Measurements from ENCODE around the gene SLC2A10.

SLC2A10 gene

GRCh38 chr20:46717818-46718541 is 8.5 kb downstream of the SLC2A10 start:
- H3K4me3 ChIP-seq (ENCODE audit: low read depth, low read length) = no peak overlapping the region
- no peak for DNase-seq (ENCODE audit: low read depth)
- TF ChIP-seq MAX (IDR thresholded peaks at IDR 0.05; ENCODE audit: low read depth, low read length) = no peak
- TF ChIP-seq MYC (IDR thresholded peaks at IDR 0.05; ENCODE audit: low read depth, low read length) = no peak
- no peak for TF ChIP-seq POLR2A (IDR thresholded peaks at IDR 0.05; ENCODE audit: extremely low read depth, insufficient read length)
- no peak for TF ChIP-seq CTCF (IDR thresholded peaks at IDR 0.05; ENCODE audit: low read depth, low read length)

- DNase-seq (ENCODE audit: low read depth) = no peak
- no peak overlapping the region for H3K4me3 ChIP-seq (ENCODE audit: low read depth, low read length)
- TF ChIP-seq POLR2A (IDR thresholded peaks at IDR 0.05; ENCODE audit: extremely low read depth, insufficient read length) = no peak
These were observed 10.6 kb downstream of the SLC2A10 start for GRCh38 chr20:46720019-46720418.

GRCh38 chr20:46720776-46721425 is 11.5 kb downstream of the SLC2A10 start:
- TF ChIP-seq CTCF (IDR thresholded peaks at IDR 0.05; ENCODE audit: low read depth, low read length) (no peak), MAX (IDR thresholded peaks at IDR 0.05; ENCODE audit: low read depth, low read length) (no peak), MYC (IDR thresholded peaks at IDR 0.05; ENCODE audit: low read depth, low read length) (no peak), POLR2A (IDR thresholded peaks at IDR 0.05; ENCODE audit: extremely low read depth, insufficient read length) (no peak)
- H3K4me3 ChIP-seq (ENCODE audit: low read depth, low read length) = no peak overlapping the region
- DNase-seq (ENCODE audit: low read depth) = peak; percentile 30

GRCh38 chr20:46721476-46721875 is 12.0 kb downstream of the SLC2A10 start:
- DNase-seq (ENCODE audit: low read depth) = no peak
- no peak overlapping the region for H3K4me3 ChIP-seq (ENCODE audit: low read depth, low read length)
- no peak for TF ChIP-seq MAX (IDR thresholded peaks at IDR 0.05; ENCODE audit: low read depth, low read length)
- TF ChIP-seq CTCF (IDR thresholded peaks at IDR 0.05; ENCODE audit: low read depth, low read length) = no peak
- TF ChIP-seq POLR2A (IDR thresholded peaks at IDR 0.05; ENCODE audit: extremely low read depth, insufficient read length) = no peak
- no peak for TF ChIP-seq MYC (IDR thresholded peaks at IDR 0.05; ENCODE audit: low read depth, low read length)

GRCh38 chr20:46722450-46722849 is 13.0 kb downstream of the SLC2A10 start:
- DNase-seq (ENCODE audit: low read depth) = no peak
- TF ChIP-seq MYC (IDR thresholded peaks at IDR 0.05; ENCODE audit: low read depth, low read length) (no peak), CTCF (IDR thresholded peaks at IDR 0.05; ENCODE audit: low read depth, low read length) (no peak), POLR2A (IDR thresholded peaks at IDR 0.05; ENCODE audit: extremely low read depth, insufficient read length) (no peak), MAX (IDR thresholded peaks at IDR 0.05; ENCODE audit: low read depth, low read length) (no peak)
- H3K4me3 ChIP-seq (ENCODE audit: low read depth, low read length) = no peak overlapping the region

GRCh38 chr20:46723039-46723438 is 13.6 kb downstream of the SLC2A10 start:
- TF ChIP-seq CTCF (IDR thresholded peaks at IDR 0.05; ENCODE audit: low read depth, low read length) (no peak), MYC (IDR thresholded peaks at IDR 0.05; ENCODE audit: low read depth, low read length) (no peak), POLR2A (IDR thresholded peaks at IDR 0.05; ENCODE audit: extremely low read depth, insufficient read length) (no peak), MAX (IDR thresholded peaks at IDR 0.05; ENCODE audit: low read depth, low read length) (no peak)
- no peak for DNase-seq (ENCODE audit: low read depth)
- no peak overlapping the region for H3K4me3 ChIP-seq (ENCODE audit: low read depth, low read length)

Measured in NB4 (cell line).